ENCODE results near the gene IL17RE.

The IL17RE gene

GRCh38 chr3:9955067-9955502 is 52.4 kb downstream of the IL17RE start:
- no peak for DNase-seq (ENCODE audit: low read depth)

DNA sequence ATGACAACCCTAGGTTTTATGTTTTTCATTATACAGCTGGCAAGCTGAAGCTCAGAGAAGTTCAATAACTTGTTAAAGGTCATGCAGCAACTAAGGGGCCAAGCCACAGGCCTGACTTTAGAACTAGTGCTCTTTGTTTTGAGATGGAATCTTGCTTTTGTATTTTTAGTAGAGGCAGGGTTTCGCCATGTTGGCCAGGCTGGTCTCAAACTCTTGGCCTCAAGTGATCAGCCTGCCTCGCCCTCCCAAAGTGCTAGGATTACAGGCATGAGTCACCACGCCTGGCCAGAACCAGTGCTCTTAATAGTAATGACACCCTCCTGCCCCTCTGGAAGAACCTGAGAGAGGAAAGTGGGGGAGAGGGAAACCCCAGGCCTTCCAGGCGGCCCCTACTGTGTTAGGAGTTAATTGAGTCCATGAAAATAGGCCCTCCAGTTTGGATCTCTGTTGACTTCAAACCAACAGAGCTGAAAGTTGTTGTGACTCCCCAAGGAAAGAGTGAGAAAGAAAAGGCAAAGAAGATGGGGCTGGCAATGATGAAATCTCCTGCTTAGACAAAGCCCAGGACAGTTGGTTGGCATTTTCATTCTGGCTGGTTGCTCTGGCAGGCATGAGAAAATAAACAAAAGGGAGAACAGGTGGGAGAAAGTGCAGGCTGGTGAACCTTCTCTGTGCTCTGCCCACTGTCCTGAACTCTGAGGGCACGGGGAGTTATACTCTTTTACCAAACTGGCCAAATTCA is 53.1 kb downstream of the IL17RE start:
- no peak for DNase-seq (ENCODE audit: low read depth)

- DNase-seq (ENCODE audit: low read depth): no peak
Measured at GRCh38 chr3:9957214-9957613, 54.6 kb downstream of the IL17RE start.

DNA sequence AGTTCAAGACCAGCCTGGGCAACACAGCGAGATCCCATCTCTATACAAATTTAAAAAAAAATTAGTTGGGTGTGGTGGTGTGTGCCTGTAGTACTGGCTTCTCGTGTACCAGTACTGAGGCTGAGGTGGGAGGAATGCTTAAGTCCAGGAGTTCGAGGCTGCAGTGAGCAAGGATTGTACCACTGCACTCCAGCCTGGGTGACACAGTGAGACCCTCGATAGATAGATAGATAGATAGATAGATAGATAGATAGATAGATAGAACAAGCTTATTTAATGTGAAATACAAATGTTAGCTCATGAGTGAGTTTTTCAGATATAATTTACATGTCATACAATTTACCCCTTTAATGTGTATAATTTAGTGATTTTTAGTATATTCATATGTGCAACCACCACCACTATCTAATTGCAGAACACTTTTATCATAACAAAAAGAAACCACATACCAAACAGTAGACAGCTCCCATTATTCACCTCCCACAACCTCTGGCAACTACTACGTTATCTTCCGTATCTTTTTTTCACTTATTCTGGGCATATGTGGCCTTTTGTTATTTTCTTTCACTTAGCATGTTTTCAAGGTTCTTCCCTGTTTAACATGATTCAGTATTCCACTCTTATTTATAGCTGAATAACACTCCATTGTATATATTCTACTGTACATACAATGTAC is 62.7 kb downstream of the IL17RE start:
- no peak for DNase-seq (ENCODE audit: low read depth)
